ENCODE data around the gene ALG12. TPM values are rescaled to one million over a fixed set of nuclear protein-coding genes. Genes with fewer than 3 reads are reported as not detected.

ALG12 gene
- total RNA-seq, 1 donor from 2014 or later = 18.7 TPM

GRCh38 chr22:49905465-49905864 is 12.8 kb downstream of the ALG12 start:
- Histone ChIP-seq H3K4me3 (ENCODE audit: low read depth, low read length) (no peak overlapping the region), H3K27me3 (ENCODE audit: control insufficient read depth, insufficient read depth, low read length) (no peaks in the 10 kb centered on the region), H3K36me3 (ENCODE audit: control insufficient read depth, insufficient read depth, low read length) (peaks cover 15% of the 10 kb centered on the region)
- no peak for TF ChIP-seq CTCF (IDR thresholded peaks at IDR 0.05; ENCODE audit: insufficient read depth, low read length, severe bottlenecking)
- DNase-seq (ENCODE audit: low read depth) (no peak), FAIRE-seq (no peak)

GRCh38 chr22:49904040-49904369 is 14.2 kb downstream of the ALG12 start:
- Histone ChIP-seq H3K36me3 (ENCODE audit: control insufficient read depth, insufficient read depth, low read length) (peaks cover 14% of the 10 kb centered on the region), H3K27me3 (ENCODE audit: control insufficient read depth, insufficient read depth, low read length) (no peaks in the 10 kb centered on the region), H3K4me3 (ENCODE audit: low read depth, low read length) (no peak overlapping the region)
- TF ChIP-seq CTCF (IDR thresholded peaks at IDR 0.05; ENCODE audit: insufficient read depth, low read length, severe bottlenecking) = no peak
- DNase-seq (ENCODE audit: low read depth) (no peak), FAIRE-seq (no peak)

- no peak for DNase-seq (ENCODE audit: low read depth)
- TF ChIP-seq CTCF (IDR thresholded peaks at IDR 0.05; ENCODE audit: insufficient read depth, low read length, severe bottlenecking) = no peak
- FAIRE-seq = no peak
- peaks cover 12% of the 10 kb centered on the region for H3K36me3 ChIP-seq (ENCODE audit: control insufficient read depth, insufficient read depth, low read length)
- H3K27me3 ChIP-seq (ENCODE audit: control insufficient read depth, insufficient read depth, low read length) = no peaks in the 10 kb centered on the region
- H3K4me3 ChIP-seq (ENCODE audit: low read depth, low read length) = no peak overlapping the region
Measured at GRCh38 chr22:49903322-49904039, 14.8 kb downstream of the ALG12 start.

GRCh38 chr22:49901457-49901856 is 16.8 kb downstream of the ALG12 start:
- DNase-seq (ENCODE audit: low read depth) (no peak), FAIRE-seq (no peak)
- peaks cover 6% of the 10 kb centered on the region for H3K36me3 ChIP-seq (ENCODE audit: control insufficient read depth, insufficient read depth, low read length)
- no peak overlapping the region for H3K4me3 ChIP-seq (ENCODE audit: low read depth, low read length)
- H3K27me3 ChIP-seq (ENCODE audit: control insufficient read depth, insufficient read depth, low read length) = no peaks in the 10 kb centered on the region
- no peak for TF ChIP-seq CTCF (IDR thresholded peaks at IDR 0.05; ENCODE audit: insufficient read depth, low read length, severe bottlenecking)

- FAIRE-seq (peak; percentile 28), DNase-seq (ENCODE audit: low read depth) (no peak)
- Histone ChIP-seq H3K4me3 (ENCODE audit: low read depth, low read length) (no peak overlapping the region), H3K36me3 (ENCODE audit: control insufficient read depth, insufficient read depth, low read length) (peaks cover 4% of the 10 kb centered on the region), H3K27me3 (ENCODE audit: control insufficient read depth, insufficient read depth, low read length) (no peaks in the 10 kb centered on the region)
- no peak for TF ChIP-seq CTCF (IDR thresholded peaks at IDR 0.05; ENCODE audit: insufficient read depth, low read length, severe bottlenecking)
Measured at GRCh38 chr22:49900441-49901230, 17.6 kb downstream of the ALG12 start.

Data from bronchial epithelial cell (primary cell).